GM21447 (cell line): ENCODE results near the gene DGCR8.

ENCODE experiments used
- ATAC-seq: cut with Tn5 transposase; IDR thresholded peaks from one replicate; pipeline ENCODE4 v1.9.1; 2021; ENCODE audit not compliant: unreplicated experiment

DGCR8 gene

DNA sequence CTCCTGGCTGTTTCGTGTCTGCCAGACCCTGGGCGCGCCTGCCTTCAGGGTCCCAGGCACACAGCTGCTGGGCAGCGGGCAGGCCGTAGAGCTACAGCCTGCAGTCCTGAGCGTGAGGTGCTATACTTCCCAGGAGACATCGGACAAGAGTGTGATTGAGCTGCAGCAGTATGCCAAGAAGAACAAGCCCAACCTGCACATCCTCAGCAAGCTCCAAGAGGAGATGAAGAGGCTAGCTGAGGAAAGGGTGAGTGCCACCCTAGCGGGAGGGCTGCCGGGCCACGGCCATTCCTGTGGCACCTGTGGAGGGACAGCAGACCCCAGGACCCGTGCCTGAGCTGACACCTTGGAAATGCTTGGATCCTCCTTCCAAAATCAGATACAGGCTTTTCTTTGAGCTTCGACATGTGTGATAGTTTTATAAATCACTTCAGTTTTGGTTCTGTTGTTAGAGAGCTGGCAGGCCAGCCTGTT is 28.8 kb downstream of the DGCR8 start:
- ATAC-seq: no peak

DNA sequence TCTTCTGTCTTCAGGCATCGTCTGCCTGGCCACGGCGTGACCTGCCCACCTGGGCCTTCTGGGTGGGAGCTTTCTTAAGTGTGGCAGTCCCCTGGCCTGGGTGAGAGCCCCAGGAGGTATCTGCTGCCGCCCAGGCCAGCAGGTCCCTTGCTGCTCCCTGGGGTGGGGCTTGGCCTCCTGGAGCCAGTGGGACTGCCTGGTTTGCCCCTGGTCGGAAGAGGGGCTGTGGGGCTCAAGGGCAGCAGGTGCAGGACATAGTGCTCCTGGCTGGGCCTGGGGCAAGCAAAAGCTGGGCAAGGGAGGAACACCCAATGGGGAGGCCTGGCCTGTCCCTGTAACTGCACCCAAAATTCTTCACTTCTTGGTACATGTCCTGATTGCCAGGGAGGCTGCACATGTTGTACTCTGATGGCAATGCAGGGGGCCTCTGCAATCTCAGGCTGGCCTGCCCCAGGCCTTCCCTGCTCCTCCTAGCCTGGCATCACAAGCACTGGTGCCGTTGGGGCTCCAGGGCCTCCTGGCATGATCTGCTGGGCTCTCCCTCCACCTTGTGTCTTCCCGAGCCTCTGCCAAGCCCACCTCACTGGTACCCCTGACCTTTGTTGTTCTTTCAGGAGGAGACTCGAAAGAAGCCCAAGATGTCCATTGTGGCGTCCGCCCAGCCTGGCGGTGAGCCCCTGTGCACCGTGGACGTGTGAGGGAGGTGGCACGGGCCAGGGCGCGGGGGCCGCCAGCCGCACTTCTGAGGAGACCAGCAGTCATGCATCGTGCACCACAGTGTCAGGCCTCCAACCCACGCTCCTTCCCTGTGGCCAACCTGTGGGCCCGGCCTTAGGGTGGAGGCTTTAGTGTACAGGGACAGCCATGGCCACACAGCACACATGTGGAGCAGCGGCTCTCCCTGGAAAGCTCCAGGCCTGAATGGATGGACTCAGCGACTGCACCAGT is 29.6 kb downstream of the DGCR8 start:
- no peak for ATAC-seq

- no peak for ATAC-seq
These were observed 30.4 kb downstream of the DGCR8 start for GRCh38 chr22:20110359-20110985.

DNA sequence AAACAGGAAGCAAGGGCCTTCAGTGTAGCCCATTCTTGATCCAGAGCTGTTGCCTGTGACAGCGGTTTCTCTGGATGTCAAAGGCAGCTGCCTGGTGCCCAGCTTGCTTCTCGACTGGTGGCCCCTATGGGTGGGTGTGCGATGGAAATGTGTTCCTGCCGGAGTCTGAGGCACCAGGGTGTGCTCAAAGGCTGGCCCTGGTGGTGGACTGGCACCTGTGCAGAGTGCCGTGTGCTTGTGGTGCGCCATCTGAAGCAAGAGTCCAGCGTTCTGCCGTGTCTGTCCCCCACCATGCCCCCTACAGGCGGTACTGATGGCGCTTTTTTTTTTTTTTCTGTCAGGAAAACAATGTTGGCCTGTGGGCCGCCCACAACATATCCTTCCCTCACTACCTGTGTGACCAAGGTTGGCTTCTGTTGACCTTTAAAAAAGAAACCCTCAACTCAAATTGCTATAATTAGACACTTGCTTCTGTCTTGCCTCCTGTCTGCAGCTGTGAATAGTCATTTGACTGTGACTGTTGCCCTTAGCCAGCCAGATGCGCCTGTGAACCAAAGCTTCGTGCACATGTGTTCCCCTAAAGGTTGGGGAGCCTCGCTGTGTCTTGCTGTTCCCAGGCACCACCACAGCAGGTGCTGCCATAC is 31.1 kb downstream of the DGCR8 start:
- ATAC-seq: no peak

DNA sequence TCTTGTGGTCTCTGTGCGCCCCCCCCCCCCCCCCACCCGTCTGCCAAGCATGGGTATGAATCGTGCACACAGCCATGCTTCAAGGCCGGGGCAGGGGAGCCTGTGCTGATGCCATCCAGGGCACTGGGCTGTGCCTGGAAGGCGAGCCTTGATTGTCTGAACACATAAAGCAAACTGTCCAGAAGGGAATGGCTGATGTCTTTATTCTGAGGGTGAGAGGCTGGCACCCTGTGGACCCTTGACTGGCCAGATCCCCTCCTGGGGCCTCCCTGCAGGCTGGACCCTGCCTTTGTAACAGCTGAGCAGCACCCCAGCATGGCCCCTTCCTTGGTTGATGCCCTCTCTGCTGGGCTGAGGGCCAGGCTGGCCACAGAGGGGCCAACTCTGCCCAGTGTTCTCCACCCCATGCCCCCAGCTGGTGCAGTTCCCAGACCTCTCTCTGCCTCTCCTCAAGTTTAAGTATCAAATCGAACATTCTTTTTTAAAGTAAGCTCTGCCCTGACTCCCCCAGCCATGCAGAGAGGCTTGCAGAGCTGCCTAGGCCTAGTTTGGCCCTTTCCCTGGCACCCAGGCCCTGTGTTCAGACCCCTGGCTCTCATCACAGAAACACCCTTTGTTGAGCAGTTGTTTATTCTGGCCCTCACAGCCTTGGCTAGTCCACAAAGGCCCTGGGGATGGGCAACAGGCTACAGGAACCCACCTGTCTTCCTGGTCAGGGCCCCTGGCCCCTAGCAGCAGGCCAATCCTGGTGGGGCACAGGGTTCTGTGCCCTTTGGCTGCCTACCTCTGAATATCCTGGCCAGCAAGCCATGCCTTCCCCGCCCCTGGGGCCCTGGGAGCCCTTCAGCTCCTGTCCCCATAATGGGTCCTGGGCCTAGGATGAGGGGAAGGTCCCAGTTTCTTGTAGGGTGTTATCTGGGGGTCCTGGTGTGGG is 31.9 kb downstream of the DGCR8 start:
- ATAC-seq: no peak

GRCh38 chr22:20112623-20113511 is 32.8 kb downstream of the DGCR8 start:
- no peak for ATAC-seq

DNA sequence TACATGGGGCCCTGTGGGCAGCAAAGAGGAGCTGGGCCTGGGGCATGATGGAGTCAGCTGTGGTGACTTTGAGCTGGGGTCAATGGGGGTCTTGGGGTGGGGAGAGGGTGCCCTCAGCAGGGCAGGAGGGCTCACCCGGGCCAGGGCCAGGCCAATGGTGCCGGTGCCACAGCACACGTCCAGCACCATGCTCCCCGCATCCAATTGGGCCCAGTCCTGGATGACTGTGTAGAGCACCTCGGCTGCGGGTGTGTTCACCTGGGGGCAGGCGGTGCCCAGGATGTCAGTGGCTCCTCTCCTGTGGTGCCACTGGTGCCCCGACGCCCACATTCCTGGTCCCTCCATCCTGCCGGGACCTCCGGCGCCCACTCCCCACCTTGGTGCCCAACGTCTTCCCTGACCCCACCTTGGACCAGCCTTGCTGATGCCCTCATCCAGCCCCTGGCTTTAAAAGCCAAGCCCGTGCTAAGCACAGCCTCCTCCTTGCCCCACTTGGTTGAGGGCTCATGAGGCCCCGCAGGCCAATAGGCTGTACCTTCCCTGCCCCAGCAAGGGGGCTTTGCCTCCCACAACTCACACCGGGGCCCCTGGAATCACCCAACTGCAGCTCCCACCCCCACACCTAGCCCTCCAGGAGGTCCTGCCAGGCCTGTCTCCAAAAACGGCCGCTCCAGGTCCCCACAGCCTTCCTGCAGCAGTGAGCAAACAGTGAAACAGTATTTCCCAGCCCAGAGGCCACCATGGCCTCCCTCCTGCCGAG is 33.7 kb downstream of the DGCR8 start:
- no peak for ATAC-seq

DNA sequence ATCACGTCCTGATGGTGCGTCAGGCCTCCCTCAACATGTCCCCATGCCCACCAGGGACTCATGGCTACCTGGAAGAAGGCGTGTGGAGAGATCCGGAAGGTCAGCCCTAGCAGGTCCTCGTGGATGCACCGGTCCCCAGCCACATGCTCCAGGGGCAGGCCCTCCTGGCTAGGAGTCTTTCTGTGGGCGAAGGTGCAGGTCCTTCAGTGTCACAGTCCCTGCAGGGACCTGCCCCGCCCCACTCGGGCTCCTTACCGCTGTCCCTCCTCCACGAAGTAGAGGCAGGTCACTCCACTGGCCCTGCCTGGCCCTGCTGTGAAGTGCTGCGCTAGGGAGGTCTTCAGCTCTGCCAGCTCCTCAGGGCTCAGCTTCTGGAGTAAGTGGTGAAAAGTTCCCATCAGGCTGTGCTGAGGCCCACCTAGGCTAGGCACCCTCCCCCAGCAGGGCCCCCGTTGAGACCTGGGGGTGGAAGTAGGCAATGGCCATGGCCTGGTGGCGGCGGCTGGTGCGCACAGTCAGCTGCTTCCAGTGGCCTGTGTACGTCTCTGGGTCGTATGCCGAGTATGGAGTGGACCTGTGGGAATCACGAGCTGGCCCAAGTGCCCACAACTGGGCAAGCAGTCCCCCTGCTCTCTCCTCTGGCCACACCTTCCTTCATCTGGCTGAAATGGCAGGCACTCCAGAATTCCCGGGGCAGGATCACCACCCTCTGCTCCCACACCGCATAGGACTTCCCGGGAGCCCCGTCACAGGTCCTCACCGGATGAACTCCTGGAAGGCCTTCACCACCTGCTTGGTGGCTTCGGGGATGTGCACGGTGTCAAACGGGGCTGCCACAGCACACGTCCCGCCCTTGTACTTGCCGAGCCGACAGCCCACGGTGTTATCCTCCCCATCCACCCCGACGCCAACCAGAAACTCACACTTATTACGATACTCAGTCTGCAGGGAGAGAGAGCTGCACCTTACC is 34.8 kb downstream of the DGCR8 start:
- no peak for ATAC-seq

DNA sequence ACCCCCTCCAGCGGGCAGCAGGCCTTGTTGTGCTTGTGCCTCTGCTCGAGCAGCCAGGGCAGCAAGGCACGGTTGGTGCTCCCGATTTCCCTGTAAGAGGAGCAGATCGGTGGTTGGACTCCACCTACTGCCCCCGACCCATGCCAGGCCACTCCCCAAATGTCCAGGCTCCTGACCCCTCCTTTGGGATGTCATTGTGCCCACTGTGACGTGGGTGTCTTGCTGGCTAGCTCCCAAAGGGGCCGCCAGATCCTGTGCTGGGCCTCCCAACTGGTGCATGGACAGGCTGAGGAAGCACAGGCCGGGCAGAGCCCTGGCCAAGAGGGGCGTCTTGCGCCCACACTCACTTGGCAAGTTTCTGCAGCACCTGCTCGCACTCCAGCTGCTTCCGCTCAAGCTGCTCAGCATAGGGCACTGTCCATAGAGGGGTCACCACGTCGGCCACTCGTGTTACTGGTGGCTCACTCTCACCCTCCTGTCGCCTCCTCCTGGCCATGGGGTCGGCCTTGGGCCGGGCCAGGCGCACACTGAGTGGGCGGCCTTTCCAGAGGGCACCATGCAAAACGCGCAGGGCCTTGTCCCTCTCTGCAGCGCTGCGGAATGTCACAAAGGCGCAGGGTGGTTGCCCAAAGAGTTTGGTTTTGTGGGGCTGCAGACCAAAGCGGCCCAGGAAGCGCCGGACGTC is 35.8 kb downstream of the DGCR8 start, which contains the start of gene RANBP1:
TSS of gene RANBP1 (plus strand) at position 414 of the 685 bp plus-strand sequence. CDS start at position 495, 81 bp downstream.
- ATAC-seq: no peak

DNA sequence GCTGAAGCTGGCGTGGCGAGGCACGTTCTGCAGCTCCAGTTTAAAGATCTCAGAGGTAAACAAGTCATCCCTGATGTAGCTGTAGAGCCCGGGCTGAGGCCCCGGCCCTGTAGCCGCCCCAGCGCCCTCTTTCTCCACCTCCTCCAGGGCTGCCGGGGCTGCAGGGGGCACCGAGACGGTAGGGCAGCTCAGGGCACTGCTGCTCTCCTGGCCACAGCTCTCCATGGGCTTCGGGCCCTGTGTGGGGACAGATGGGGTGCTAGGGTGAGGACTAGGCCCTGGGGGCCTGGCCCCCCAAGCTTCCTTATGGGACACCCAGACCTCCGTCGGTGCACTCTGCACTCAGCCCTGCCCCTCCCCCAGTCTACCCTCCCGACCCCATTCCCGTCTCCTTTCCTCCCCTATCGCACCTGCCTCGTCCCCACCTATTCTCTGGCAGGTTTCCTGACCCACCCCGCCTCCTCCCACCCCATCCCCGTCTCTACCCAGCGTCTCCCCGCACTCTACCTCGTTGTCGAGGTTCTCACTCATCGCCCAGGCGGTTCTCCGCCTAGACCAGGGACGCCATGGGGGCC is 36.4 kb downstream of the DGCR8 start:
- ATAC-seq: no peak

DNA sequence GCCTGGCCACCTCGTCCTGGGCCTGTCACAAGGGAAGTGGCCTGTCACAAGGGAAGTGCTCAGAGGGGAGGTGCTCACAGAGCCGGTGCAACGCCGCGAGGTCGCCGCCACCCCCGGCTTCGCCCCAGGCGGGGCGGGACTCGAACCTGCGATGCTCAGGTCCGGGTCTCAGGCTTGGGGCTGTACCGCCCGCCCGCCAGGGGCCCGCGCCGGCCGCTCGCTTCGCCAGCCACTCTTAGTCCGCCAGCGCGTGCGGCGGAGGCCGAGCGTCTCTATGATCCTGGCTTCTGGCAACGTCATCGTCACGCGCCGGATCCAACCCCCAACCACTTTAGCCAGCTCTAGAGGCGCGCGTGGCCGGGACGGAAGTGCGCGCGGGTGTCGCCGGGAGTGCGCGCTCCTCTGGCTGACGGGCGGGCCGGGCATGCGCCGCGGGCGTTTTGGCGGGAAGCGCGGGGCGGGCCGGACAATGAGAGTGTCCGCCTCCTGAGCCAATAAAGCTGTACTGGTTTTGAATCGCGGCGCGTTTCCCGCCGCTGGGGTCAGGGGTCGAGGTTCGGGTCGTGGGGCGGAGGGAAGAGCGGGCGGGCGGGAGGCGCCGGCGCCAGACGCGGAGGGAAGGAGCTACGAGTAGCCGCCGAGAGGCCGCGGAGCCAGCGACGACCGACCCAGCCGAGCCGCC is 37.1 kb downstream of the DGCR8 start, which contains the start of gene TRMT2A:
TSS of gene TRMT2A (minus strand) at position 276 of the 682 bp plus-strand sequence. CDS start 320 bp downstream, outside the sequence.
- ATAC-seq: peak; percentile 72

- peak; percentile 14 for ATAC-seq
These were observed 37.7 kb downstream of the DGCR8 start for GRCh38 chr22:20117633-20118299.

- no peak for ATAC-seq
These were observed 38.4 kb downstream of the DGCR8 start for GRCh38 chr22:20118300-20119020.

DNA sequence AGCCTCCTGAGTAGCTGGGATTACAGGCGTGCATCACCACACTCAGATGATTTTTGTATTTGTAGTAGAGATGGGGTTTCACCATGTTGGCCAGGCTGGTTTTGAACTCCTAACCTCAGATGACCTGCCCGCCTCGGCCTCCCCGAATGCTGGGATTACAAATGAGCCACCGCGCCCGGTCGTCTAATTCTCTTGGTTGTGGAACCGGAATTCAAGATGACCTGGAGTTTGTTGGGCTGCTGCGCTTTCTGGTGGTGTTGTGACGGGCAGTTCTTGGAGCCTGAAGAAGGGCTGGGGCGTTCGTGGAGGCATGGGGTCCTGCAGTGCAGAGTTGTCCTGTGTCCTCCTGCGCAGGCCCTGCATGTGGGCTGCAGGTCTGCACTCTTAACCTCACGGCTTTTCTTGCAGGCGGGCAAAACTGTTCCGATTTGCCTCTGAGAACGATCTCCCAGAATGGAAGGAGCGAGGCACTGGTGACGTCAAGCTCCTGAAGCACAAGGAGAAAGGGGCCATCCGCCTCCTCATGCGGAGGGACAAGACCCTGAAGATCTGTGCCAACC is 41.9 kb downstream of the DGCR8 start:
- no peak for ATAC-seq
